Activated naive CD8-positive, alpha-beta T cell treated with anti-CD3 and anti-CD28 coated beads, Interleukin-2, amount 50 U/mL, for 16 hours (primary cell): ENCODE data around the gene KCNC1.

Experiments
- DNase-seq: peaks from one replicate; pipeline ENCODE4 v3.0.0-alpha.2; 2020; ENCODE audit warnings: low read depth, low spot score

The KCNC1 gene

GRCh38 chr11:17734418-17734911 is at the start of gene KCNC1:
TSS of gene KCNC1 (plus strand) at chr11:17734781. CDS start at chr11:17736003, 1,222 bp downstream.
- DNase-seq: no peak

GRCh38 chr11:17686231-17686980 is 48.2 kb upstream of the KCNC1 start:
- no peak for DNase-seq

- DNase-seq: no peak
Measured at GRCh38 chr11:17687946-17688670, 46.5 kb upstream of the KCNC1 start.

GRCh38 chr11:17691550-17691949 is 43.0 kb upstream of the KCNC1 start:
- DNase-seq: no peak

GRCh38 chr11:17691976-17692375 is 42.6 kb upstream of the KCNC1 start:
- DNase-seq: no peak

GRCh38 chr11:17692931-17693330 is 41.6 kb upstream of the KCNC1 start:
- no peak for DNase-seq

- no peak for DNase-seq
Measured at GRCh38 chr11:17693531-17693930, 41.0 kb upstream of the KCNC1 start.

- DNase-seq: no peak
Measured at GRCh38 chr11:17694494-17695110, 40.0 kb upstream of the KCNC1 start.

- no peak for DNase-seq
Measured at GRCh38 chr11:17695454-17696441, 38.8 kb upstream of the KCNC1 start.

GRCh38 chr11:17696741-17697140 is 37.8 kb upstream of the KCNC1 start:
- DNase-seq: no peak

GRCh38 chr11:17697175-17697949 is 37.2 kb upstream of the KCNC1 start:
- DNase-seq: no peak

GRCh38 chr11:17699147-17700114 is 35.1 kb upstream of the KCNC1 start:
- no peak for DNase-seq

GRCh38 chr11:17700991-17701390 is 33.6 kb upstream of the KCNC1 start:
- no peak for DNase-seq

GRCh38 chr11:17702876-17703275 is 31.7 kb upstream of the KCNC1 start:
- no peak for DNase-seq

GRCh38 chr11:17703951-17704350 is 30.6 kb upstream of the KCNC1 start:
- DNase-seq: no peak

- DNase-seq: no peak
Measured at GRCh38 chr11:17707830-17708229, 26.8 kb upstream of the KCNC1 start.

GRCh38 chr11:17711836-17712235 is 22.7 kb upstream of the KCNC1 start:
- DNase-seq: no peak

- no peak for DNase-seq
Measured at GRCh38 chr11:17713851-17714250, 20.7 kb upstream of the KCNC1 start.

- no peak for DNase-seq
Measured at GRCh38 chr11:17714356-17714854, 20.2 kb upstream of the KCNC1 start.
